ENCODE data around the gene CDC42SE2. TPM values are rescaled to one million over a fixed set of nuclear protein-coding genes. Genes with fewer than 3 reads are reported as not detected.
A peak's percentile ranks its signal among the peaks of the same experiment; 100 is the strongest.

The CDC42SE2 gene
- total RNA-seq, 1 donor from 2014 or later: 24.1 TPM

GRCh38 chr5:131259326-131259725 lies 4.5 kb upstream of the CDC42SE2 start:
- H3K4me3 Mint-ChIP-seq: no peak overlapping the region
- no peaks in the 10 kb centered on the region for H3K9me3 Mint-ChIP-seq
- H3K27me3 Mint-ChIP-seq (ENCODE audit: low read depth): no peaks in the 10 kb centered on the region
- TF ChIP-seq CTCF (conservative IDR thresholded peaks at IDR 0.05): no peak
- no peak overlapping the region for H3K27ac Mint-ChIP-seq (ENCODE audit: unreplicated experiment)
- DNase-seq (ENCODE audit: low read depth, low spot score): no peak
- H3K4me1 Mint-ChIP-seq: peaks cover 9% of the 10 kb centered on the region
- H3K36me3 Mint-ChIP-seq (ENCODE audit: low read depth): no peaks in the 10 kb centered on the region

GRCh38 chr5:131260895-131261294 lies 3.0 kb upstream of the CDC42SE2 start:
- TF ChIP-seq CTCF (conservative IDR thresholded peaks at IDR 0.05): no peak
- no peak for DNase-seq (ENCODE audit: low read depth, low spot score)
- Mint-ChIP-seq H3K4me3 (no peak overlapping the region), H3K4me1 (peaks cover 22% of the 10 kb centered on the region), H3K36me3 (ENCODE audit: low read depth) (no peaks in the 10 kb centered on the region), H3K27ac (ENCODE audit: unreplicated experiment) (no peak overlapping the region), H3K27me3 (ENCODE audit: low read depth) (no peaks in the 10 kb centered on the region), H3K9me3 (no peaks in the 10 kb centered on the region)

GRCh38 chr5:131261483-131261882 lies 2.4 kb upstream of the CDC42SE2 start:
- H3K36me3 Mint-ChIP-seq (ENCODE audit: low read depth): no peaks in the 10 kb centered on the region
- no peaks in the 10 kb centered on the region for H3K9me3 Mint-ChIP-seq
- H3K4me1 Mint-ChIP-seq: peaks cover 22% of the 10 kb centered on the region
- no peak overlapping the region for H3K27ac Mint-ChIP-seq (ENCODE audit: unreplicated experiment)
- no peaks in the 10 kb centered on the region for H3K27me3 Mint-ChIP-seq (ENCODE audit: low read depth)
- no peak for TF ChIP-seq CTCF (conservative IDR thresholded peaks at IDR 0.05)
- DNase-seq (ENCODE audit: low read depth, low spot score): no peak
- H3K4me3 Mint-ChIP-seq: no peak overlapping the region

GRCh38 chr5:131262953-131263541 lies 806 bp upstream of the CDC42SE2 start:
- Mint-ChIP-seq H3K27me3 (ENCODE audit: low read depth) (no peaks in the 10 kb centered on the region), H3K4me3 (peak overlapping the region; percentile 87), H3K36me3 (ENCODE audit: low read depth) (no peaks in the 10 kb centered on the region), H3K27ac (ENCODE audit: unreplicated experiment) (peak overlapping the region; percentile 92), H3K4me1 (peaks cover 26% of the 10 kb centered on the region), H3K9me3 (no peaks in the 10 kb centered on the region)
- no peak for DNase-seq (ENCODE audit: low read depth, low spot score)
- no peak for TF ChIP-seq CTCF (conservative IDR thresholded peaks at IDR 0.05)

GRCh38 chr5:131264451-131265099 lies 722 bp downstream of the CDC42SE2 start:
- Mint-ChIP-seq H3K4me1 (peaks cover 26% of the 10 kb centered on the region), H3K27me3 (ENCODE audit: low read depth) (no peaks in the 10 kb centered on the region), H3K36me3 (ENCODE audit: low read depth) (no peaks in the 10 kb centered on the region), H3K9me3 (no peaks in the 10 kb centered on the region), H3K4me3 (peak overlapping the region; percentile 98), H3K27ac (ENCODE audit: unreplicated experiment) (peak overlapping the region; percentile 99)
- DNase-seq (ENCODE audit: low read depth, low spot score): peak; percentile 15
- no peak for TF ChIP-seq CTCF (conservative IDR thresholded peaks at IDR 0.05)
